CD4-positive, alpha-beta T cell treated with Interleukin-2 at 100 ng/mL for 4 hours (primary cell): ENCODE data around the gene DCUN1D1.
"Not testable (repeated sequence)": the region's sequence is repeated elsewhere in the genome, so short reads cannot be mapped to it uniquely, and the experiment has no call there.

ENCODE experiments used
- DNase-seq: peaks from one replicate; pipeline ENCODE4 v3.0.0-alpha.2; 2020; ENCODE audit warnings: low spot score

DCUN1D1 gene

DNA sequence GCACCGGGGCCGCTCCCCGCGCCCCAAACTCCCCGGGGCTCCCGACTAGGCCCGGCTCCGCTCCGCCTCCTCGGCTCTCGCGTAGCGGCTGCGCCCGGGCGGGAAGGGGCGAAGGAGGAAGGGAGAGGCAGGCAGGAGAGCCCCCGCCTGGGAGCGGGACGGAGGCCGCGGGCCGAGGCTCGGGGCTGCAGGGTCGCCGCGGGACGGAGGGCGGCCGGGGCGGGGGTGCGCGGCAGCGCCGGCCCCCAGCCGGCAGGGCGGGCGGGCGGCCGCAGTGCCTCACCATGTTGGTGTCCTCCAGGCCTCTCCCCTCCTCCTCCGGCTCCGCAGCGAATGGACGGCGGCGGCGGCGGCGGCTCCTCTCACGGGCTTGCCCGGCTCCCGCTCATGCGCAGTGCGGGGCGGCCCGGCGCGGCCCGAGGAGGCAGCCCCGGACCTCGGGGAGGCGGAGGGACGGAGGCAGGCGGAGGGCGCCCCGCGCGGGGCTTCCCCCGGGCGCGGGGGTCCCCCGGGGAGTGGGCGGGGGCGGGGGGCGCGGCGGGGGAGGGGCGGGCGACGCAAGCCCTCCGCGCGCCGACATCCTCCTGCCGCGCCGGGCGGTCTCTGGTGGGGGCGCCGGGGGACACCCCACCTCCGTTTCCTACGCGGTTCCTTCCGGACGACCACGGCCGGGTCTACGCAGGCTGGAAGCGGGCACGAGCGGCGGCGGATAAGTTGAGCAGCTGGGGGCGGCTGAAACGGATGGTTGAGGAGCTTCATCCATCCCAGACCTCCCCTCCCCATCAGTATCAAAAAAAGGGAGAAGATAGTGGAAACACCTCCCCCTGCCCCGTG is at the start of gene DCUN1D1:
Gene DCUN1D1, minus strand, starts transcription at position 335 of the 834 bp plus-strand sequence. Its CDS starts 49 bp downstream, at position 286.
- DNase-seq: peak; percentile 88

GRCh38 chr3:183028416-183028815 is 48.1 kb upstream of the DCUN1D1 start:
- DNase-seq: no peak

DNA sequence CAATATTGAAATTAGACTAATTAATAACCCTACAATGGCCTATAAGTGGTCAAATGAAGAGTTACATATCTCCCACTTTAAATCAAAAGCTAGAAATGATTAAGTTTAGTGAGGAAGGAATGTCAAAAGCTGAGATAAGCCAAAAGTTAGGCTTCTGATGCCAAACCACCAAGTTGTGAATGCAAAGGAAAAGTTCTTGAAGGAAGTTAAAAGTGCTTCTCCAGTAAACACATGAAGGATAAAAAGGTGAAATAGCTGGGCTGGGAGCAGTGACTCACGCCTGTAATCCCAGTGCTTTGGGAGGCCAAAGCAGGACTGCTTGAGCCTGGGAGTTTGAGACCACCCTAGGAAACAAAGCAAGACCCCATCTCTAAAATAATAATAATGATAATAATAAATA is 46.9 kb upstream of the DCUN1D1 start:
- DNase-seq: no peak

DNA sequence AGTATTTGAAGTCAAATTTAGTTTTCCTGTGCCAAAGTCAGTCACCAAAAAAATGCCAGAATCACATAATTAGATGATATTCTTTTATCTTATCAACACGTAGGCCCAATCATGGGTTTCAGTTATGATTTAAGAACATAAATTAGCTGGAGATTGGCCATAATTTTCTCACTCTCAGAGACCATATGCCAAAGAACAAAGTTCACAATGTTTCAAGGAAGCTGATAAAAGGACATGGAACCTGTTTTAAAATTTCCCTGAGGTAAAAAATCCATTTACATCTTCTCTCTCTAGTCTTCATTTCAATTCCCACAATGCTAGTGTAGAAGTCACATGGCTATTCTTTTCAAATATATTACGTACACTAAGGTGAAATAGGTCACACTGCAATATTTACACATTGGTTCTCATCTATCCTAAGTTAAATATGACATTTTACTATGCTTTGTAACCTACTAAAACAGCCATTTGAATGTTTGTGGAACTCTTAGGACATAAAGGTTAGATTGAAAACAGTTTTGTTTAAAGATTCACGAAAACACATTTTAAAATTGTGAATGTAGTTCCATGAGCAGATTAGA is 42.7 kb upstream of the DCUN1D1 start:
- no peak for DNase-seq

- no peak for DNase-seq
Observed at GRCh38 chr3:183018421-183019192, 38.3 kb upstream of the DCUN1D1 start.

- DNase-seq: no peak
Observed at GRCh38 chr3:183015185-183015584, 34.8 kb upstream of the DCUN1D1 start.

DNA sequence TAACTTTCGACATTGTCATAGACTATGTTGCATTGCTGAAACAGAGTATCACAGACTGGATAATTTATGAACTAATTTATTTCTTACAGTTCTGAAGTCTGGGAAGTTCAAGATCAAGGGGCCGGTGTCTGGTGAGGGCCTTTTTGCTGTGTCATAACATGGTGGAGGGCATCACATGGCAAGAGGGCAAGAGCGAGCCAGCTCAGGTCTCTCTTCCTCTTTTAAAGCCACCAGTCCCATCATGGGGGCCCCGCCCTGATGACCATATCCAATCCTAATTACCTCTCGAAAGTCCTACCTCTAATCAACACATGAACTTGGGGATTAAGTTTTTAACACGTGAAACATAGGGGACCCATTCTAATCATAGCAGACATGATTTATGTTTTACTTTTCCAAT is 33.5 kb upstream of the DCUN1D1 start:
- no peak for DNase-seq

GRCh38 chr3:183013074-183013473 is 32.7 kb upstream of the DCUN1D1 start:
- no peak for DNase-seq

GRCh38 chr3:183008800-183009199 is 28.5 kb upstream of the DCUN1D1 start:
- DNase-seq: no peak

GRCh38 chr3:183008303-183008702 is 28.0 kb upstream of the DCUN1D1 start:
- DNase-seq: no peak

GRCh38 chr3:183006396-183007002 is 26.2 kb upstream of the DCUN1D1 start:
- no peak for DNase-seq

GRCh38 chr3:182999767-183000166 is 19.4 kb upstream of the DCUN1D1 start:
- no peak for DNase-seq

GRCh38 chr3:182993486-182994201 is 13.3 kb upstream of the DCUN1D1 start:
- not testable (repeated sequence) for DNase-seq

DNA sequence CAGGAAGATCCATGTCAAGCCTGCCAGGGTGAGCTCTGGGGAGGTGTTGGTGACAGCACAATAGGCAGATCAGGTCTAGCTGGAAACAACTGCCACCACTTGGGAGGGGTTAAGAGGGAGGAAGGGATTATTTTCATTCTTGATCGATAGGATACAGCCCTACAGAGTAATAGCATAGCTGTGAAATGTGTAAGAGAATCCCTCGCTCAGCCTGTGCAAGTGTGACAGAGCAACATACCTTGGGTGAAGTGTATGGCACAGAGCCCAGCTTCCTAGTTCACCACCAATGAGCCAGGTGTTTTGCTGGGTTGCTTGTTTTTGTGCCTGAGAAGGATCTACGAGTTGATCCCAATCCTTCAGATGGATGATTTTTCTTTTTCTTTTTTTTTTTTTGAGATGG is 9.2 kb upstream of the DCUN1D1 start:
- no peak for DNase-seq

DNA sequence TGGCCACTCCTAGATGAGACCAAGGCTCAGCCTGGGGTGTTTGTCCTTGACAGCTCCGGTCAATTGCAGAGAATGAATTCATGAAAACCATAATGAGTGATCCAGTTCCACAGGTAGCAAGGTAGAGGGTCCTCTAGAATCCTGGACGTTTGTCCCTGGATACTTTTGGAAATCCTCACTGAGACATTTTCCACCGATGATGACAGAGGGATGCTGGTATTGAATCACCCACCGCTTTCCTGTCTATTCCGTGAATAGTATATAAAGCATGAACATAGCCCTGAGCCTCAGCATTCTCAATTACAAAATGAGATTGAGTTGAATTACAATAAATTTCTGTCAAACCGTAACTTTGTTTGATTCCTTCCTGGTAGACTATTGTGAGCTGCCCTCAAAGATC is 5.7 kb upstream of the DCUN1D1 start:
- DNase-seq: no peak

GRCh38 chr3:182983876-182984275 is 3.5 kb upstream of the DCUN1D1 start:
- no peak for DNase-seq

GRCh38 chr3:182981038-182981380 is 671 bp upstream of the DCUN1D1 start:
- DNase-seq: no peak

- peak; percentile 9 for DNase-seq
Observed at GRCh38 chr3:182979674-182980191, 605 bp downstream of the DCUN1D1 start.

DNA sequence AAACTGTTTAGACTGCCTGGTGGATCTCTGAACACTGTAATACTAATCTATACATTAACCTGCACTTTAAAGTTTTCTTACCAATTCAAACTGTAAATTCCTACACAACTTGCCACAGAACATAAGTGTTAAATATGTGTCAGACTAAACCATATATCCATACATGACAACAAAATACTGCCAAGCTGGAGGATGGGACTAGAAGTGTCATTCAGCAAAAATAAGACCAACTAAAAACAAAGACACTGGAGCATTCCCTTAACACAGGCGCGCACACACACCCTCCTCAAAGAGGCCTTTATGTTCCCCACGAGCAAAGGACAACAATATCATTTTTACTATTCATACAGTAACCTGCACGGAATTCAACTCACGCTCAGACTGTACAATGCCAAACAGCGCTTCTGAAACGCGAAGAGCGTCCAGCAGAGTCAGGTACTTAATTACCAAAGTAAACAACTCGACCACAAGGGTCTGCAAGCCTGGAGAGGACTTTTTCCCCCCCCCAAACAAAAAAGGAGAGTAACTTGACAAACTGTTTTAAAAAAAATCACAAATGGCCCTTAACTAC is 1.1 kb downstream of the DCUN1D1 start:
- no peak for DNase-seq

DNA sequence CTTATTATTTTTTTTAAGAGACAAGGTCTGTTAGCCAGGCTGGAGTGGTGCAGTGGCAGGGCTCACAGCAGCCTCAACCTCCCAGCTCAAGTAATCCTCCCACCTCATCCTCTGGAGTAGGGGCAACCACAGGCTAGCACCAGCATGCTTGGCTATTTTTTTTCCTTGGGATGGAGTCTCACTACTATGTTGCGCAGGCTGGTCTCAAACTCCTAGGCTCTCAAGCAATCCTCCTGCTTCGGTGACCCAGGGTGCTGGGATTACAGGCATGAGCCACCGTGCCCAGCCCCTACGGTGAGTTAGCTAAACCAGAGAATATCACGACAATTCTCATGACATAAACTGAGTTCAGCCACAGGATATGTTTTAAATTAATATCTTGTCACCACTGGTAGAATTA is 2.0 kb downstream of the DCUN1D1 start:
- no peak for DNase-seq

- DNase-seq: no peak
Observed at GRCh38 chr3:182973047-182973446, 7.3 kb downstream of the DCUN1D1 start.
